Body of pancreas (tissue), 4 donors: Measurements from ENCODE around the gene FAM111A.

Experiments used
- CTCF ChIP-seq, 7 experiments: fragments of 450-650 bp in 4 of 7; fragments of 200-600 bp in 3 of 7; sonication (generic) in 3 of 7; IDR thresholded peaks; one replicate each; pipeline ENCODE4 v1.5.1; 2016 to 2019; ENCODE audit warnings: antibody characterized with exemption in 7 of 7
- POLR2A ChIP-seq, 3 donors: fragments of 450-650 bp; IDR thresholded peaks; one replicate each; pipeline ENCODE4 v1.6.1; 2016; ENCODE audit warnings: antibody characterized with exemption in 3 of 3, mild to moderate bottlenecking in 2 of 3

GRCh38 chr11:59187587-59187986, 44.9 kb downstream of the FAM111A start:
- no peak for TF ChIP-seq POLR2A (IDR thresholded peaks at IDR 0.05)
- TF ChIP-seq CTCF (IDR thresholded peaks at IDR 0.05) = no peak
